ENCODE measurements around the gene PLA2G12A.

- TF ChIP-seq CTCF (IDR thresholded peaks at IDR 0.05) (no peak), POLR2AphosphoS5 (IDR thresholded peaks at IDR 0.05) (no peak), POLR2A (IDR thresholded peaks at IDR 0.05) (no peak)
Observed at GRCh38 chr4:109723110-109723509, 6.8 kb downstream of the PLA2G12A start.
